AG09309 (cell line): Measurements from ENCODE around the gene HIBCH.

Source experiments
- DNase-seq: peaks from one replicate; pipeline ENCODE4 v3.0.0-alpha.2; 2010; ENCODE audit warnings: low read depth
- H3K4me3 ChIP-seq: 2 replicates; pipeline ENCODE4 v1.5.1; 2011; ENCODE audit warnings: mild to moderate bottlenecking, low read depth, low read length, moderate library complexity; ENCODE audit not compliant: control insufficient read depth
- CTCF ChIP-seq: IDR thresholded peaks from 2 replicates; pipeline ENCODE4 v1.5.1; 2011; ENCODE audit warnings: mild to moderate bottlenecking, low read depth, low read length, inconsistent platforms; ENCODE audit not compliant: insufficient read depth, control insufficient read depth; ENCODE audit errors: missing control alignments

Gene HIBCH

GRCh38 chr2:190199109-190199508 is 120.5 kb downstream of the HIBCH start:
- DNase-seq, result no peak
- TF ChIP-seq CTCF, result no peak

GRCh38 chr2:190197143-190197720 is 122.4 kb downstream of the HIBCH start:
- no peak for TF ChIP-seq CTCF
- H3K4me3 ChIP-seq, result no peak overlapping the region
- DNase-seq, result no peak

More at GRCh38 chr2:190199109-190199508, 120.5 kb downstream of the HIBCH start:
- no peak overlapping the region for H3K4me3 ChIP-seq

- H3K4me3 ChIP-seq, result no peak overlapping the region
- no peak for TF ChIP-seq CTCF
- DNase-seq, result no peak
Observed at GRCh38 chr2:190190507-190191162, 129.0 kb downstream of the HIBCH start.

GRCh38 chr2:190188289-190188688 is 131.3 kb downstream of the HIBCH start:
- no peak for TF ChIP-seq CTCF
- DNase-seq, result no peak
- no peak overlapping the region for H3K4me3 ChIP-seq

- no peak for TF ChIP-seq CTCF
- DNase-seq, result no peak
- no peak overlapping the region for H3K4me3 ChIP-seq
Observed at GRCh38 chr2:190186238-190186637, 133.4 kb downstream of the HIBCH start.

- DNase-seq, result no peak
- TF ChIP-seq CTCF, result no peak
- H3K4me3 ChIP-seq, result no peak overlapping the region
Observed at GRCh38 chr2:190185380-190185779, 134.2 kb downstream of the HIBCH start.
